Right ventricle myocardium inferior (tissue), 1 donor: ENCODE measurements around the gene EYA2. TPM values are rescaled to one million over a fixed set of nuclear protein-coding genes. Genes with fewer than 3 reads are reported as not detected.

Source experiments
- ATAC-seq: fragments of 200-7000 bp; cut with Tn5 transposase; one replicate; pipeline ENCODE4 v1.9.1; 2020; ENCODE audit warnings: mild to moderate bottlenecking, moderate library complexity
- DNase-seq: peaks from one replicate; pipeline ENCODE4 v3.0.0; 2021; ENCODE audit errors: missing footprints
- intact Hi-C: fragments of 100-400 bp; cut with DNase I; formaldehyde crosslinking; loops from one replicate; pipeline ENCODE4 v1.11.0; 2022
- total RNA-seq: library from RNA; stranded (reverse); fragmentation: NEBNext Ultra II Directional; extraction: Animal tissue kit (Norgen Biotek cat#: 25700); gene quantifications from one replicate; pipeline ENCODE4 v1.2.1, GENCODE V29; 2021
- donor health status: DM: no; HTN: yes; CAD: no; lungs with severe emphysema.

Gene EYA2
- total RNA-seq, 1 donor from 2014 or later = 1.5 TPM

GRCh38 chr20:47040506-47041125, 146.0 kb downstream of the EYA2 start:
- intact Hi-C loops = no loop called here
- DNase-seq (no peak), ATAC-seq (no peak)

GRCh38 chr20:47041396-47041899, 146.8 kb downstream of the EYA2 start:
- no peak for DNase-seq
- ATAC-seq = no peak
- intact Hi-C loops = no loop called here

GRCh38 chr20:47042464-47042863, 147.8 kb downstream of the EYA2 start:
- no peak for ATAC-seq
- DNase-seq = no peak
- intact Hi-C loops = no loop called here

GRCh38 chr20:47043086-47043485, 148.4 kb downstream of the EYA2 start:
- no peak for DNase-seq
- intact Hi-C loops = no loop called here
- ATAC-seq = no peak

- intact Hi-C loops = no loop called here
- no peak for DNase-seq
- ATAC-seq = no peak
Observed at GRCh38 chr20:47044938-47045337, 150.3 kb downstream of the EYA2 start.

- intact Hi-C loops = no loop called here
- ATAC-seq = no peak
- no peak for DNase-seq
Observed at GRCh38 chr20:47048054-47048453, 153.4 kb downstream of the EYA2 start.

- ATAC-seq = no peak
- intact Hi-C loops = no loop called here
Observed at GRCh38 chr20:47049771-47050170, 155.1 kb downstream of the EYA2 start.

GRCh38 chr20:47050996-47051395, 156.4 kb downstream of the EYA2 start:
- intact Hi-C loops = no loop called here
- DNase-seq (peak; percentile 55), ATAC-seq (no peak)

More at GRCh38 chr20:47049771-47050170, 155.1 kb downstream of the EYA2 start:
- no peak for DNase-seq

GRCh38 chr20:47051936-47052526, 157.4 kb downstream of the EYA2 start:
- DNase-seq (no peak), ATAC-seq (no peak)
- intact Hi-C loops = no loop called here

- DNase-seq (no peak), ATAC-seq (no peak)
- intact Hi-C loops = no loop called here
Observed at GRCh38 chr20:47054506-47054905, 159.9 kb downstream of the EYA2 start.

GRCh38 chr20:47054945-47055344, 160.3 kb downstream of the EYA2 start:
- intact Hi-C loops = no loop called here
- ATAC-seq = no peak

GRCh38 chr20:47055699-47056369, 161.2 kb downstream of the EYA2 start:
- ATAC-seq = no peak
- intact Hi-C loops = no loop called here
- DNase-seq = no peak

More at GRCh38 chr20:47054945-47055344, 160.3 kb downstream of the EYA2 start:
- DNase-seq = no peak

- ATAC-seq (no peak), DNase-seq (no peak)
- intact Hi-C loops = no loop called here
Observed at GRCh38 chr20:47057661-47058060, 163.0 kb downstream of the EYA2 start.

- no peak for DNase-seq
- ATAC-seq = no peak
- intact Hi-C loops = no loop called here
Observed at GRCh38 chr20:47058236-47058635, 163.6 kb downstream of the EYA2 start.

- DNase-seq (no peak), ATAC-seq (no peak)
- intact Hi-C loops = no loop called here
Observed at GRCh38 chr20:47059536-47059935, 164.9 kb downstream of the EYA2 start.

GRCh38 chr20:47061549-47061948, 166.9 kb downstream of the EYA2 start:
- DNase-seq (no peak), ATAC-seq (no peak)
- intact Hi-C loops = no loop called here

GRCh38 chr20:47062226-47062890, 167.7 kb downstream of the EYA2 start:
- ATAC-seq (no peak), DNase-seq (no peak)
- intact Hi-C loops = no loop called here

- ATAC-seq (no peak), DNase-seq (no peak)
- intact Hi-C loops = no loop called here
Observed at GRCh38 chr20:47063407-47063806, 168.8 kb downstream of the EYA2 start.

- ATAC-seq (no peak), DNase-seq (no peak)
- intact Hi-C loops = no loop called here
Observed at GRCh38 chr20:47063808-47064207, 169.2 kb downstream of the EYA2 start.
